ENCODE measurements around the gene MYCBP2. TPM values are rescaled to one million over a fixed set of nuclear protein-coding genes. Genes with fewer than 3 reads are reported as not detected.

Gene MYCBP2
- total RNA-seq, 2 experiments from 2014 or later, result 121 to 125 TPM

DNA sequence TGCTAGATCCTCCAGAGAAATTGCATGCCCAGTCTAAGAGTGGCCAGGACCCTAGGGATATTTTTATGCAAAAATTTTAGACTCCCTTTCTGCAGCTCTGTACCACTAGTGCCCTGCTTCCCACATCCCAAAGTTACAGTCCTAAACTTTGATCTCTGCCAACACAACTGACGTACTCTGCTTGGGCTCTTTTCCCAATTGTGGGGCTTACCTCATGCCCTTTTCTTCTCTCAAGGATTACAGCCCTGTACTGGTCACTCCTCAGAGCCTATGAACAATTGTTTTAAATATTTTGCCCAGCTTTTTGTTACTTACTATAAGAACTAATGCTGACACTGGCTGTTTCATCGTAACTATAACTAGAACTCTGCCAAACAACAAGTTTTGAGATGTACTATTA is 242.1 kb downstream of the MYCBP2 start:
- H3K9me3 ChIP-seq (ENCODE audit: low read length), result no peaks in the 10 kb centered on the region
- ChIA-PET CTCF (ENCODE audit: unreplicated experiment) (no interaction called here), POLR2A (interaction anchor here (0.9 to 1.0 kb wide), 2 partner anchors 10 to 14 kb away, joined by 3 read pairs; no protein-coding TSS in a partner anchor)
- BruUV-seq (replicated peaks), result no TSS peak
- H4K20me1 ChIP-seq (ENCODE audit: insufficient read depth, low read length), result no peaks in the 10 kb centered on the region
- peaks cover 92% of the 10 kb centered on the region for H3K36me3 ChIP-seq (ENCODE audit: insufficient read depth, low read length)
- no peak for TF ChIP-seq EZH2phosphoT487 (IDR thresholded peaks at IDR 0.05; ENCODE audit: borderline replicate concordance, low read depth, low read length)
- TF ChIP-seq, protein P1, sequence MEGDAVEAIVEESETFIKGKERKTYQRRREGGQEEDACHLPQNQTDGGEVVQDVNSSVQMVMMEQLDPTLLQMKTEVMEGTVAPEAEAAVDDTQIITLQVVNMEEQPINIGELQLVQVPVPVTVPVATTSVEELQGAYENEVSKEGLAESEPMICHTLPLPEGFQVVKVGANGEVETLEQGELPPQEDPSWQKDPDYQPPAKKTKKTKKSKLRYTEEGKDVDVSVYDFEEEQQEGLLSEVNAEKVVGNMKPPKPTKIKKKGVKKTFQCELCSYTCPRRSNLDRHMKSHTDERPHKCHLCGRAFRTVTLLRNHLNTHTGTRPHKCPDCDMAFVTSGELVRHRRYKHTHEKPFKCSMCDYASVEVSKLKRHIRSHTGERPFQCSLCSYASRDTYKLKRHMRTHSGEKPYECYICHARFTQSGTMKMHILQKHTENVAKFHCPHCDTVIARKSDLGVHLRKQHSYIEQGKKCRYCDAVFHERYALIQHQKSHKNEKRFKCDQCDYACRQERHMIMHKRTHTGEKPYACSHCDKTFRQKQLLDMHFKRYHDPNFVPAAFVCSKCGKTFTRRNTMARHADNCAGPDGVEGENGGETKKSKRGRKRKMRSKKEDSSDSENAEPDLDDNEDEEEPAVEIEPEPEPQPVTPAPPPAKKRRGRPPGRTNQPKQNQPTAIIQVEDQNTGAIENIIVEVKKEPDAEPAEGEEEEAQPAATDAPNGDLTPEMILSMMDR (conservative IDR thresholded peaks at IDR 0.05; ENCODE audit: low read length), result no peak
- H3K4me3 ChIP-seq (ENCODE audit: low read depth, low read length, poor library complexity, severe bottlenecking), result no peak overlapping the region
- no peak overlapping the region for H2AFZ ChIP-seq (ENCODE audit: low read length)
- no peaks in the 10 kb centered on the region for H3K9me2 ChIP-seq (ENCODE audit: insufficient read depth, low read length)
- H3K4me2 ChIP-seq (ENCODE audit: low read length), result no peak overlapping the region
- no peaks in the 10 kb centered on the region for H3K79me2 ChIP-seq (ENCODE audit: insufficient read depth, low read depth, low read length)
- no peak for DNase-seq (ENCODE audit: low spot score)
- intact Hi-C loops (cut with micrococcal nuclease; ENCODE audit: unreplicated experiment), result no loop called here
- no peaks in the 10 kb centered on the region for H3K4me1 ChIP-seq (ENCODE audit: insufficient read depth, low read length, poor library complexity, severe bottlenecking)
- no peak overlapping the region for H3K27ac ChIP-seq (ENCODE audit: low read depth, low read length, poor library complexity, severe bottlenecking)

DNA sequence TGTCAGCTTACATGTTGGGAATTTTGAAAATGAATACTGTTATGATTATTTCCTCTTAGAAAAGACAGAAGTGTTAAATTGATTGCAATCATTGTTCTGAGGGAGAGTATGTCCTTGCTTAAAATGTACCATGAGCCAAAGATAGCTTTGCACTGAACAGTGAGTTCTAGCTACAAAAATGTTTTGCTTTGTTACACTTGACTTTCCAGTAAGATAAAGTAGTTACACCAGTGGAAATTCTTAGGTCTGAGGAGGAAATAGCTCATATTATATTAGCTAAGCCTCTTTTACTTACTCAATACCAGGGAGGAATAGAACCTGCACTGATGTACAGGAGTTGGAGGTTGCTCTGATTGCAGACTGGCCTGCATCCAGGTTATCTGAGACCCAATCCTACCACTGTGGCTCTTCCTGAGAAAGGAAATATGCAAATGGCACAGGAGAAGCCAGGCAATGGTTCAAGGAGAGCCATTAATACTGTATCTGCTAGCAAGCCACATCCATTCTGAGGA is 246.9 kb downstream of the MYCBP2 start:
- BruUV-seq (replicated peaks), result no TSS peak
- peaks cover 100% of the 10 kb centered on the region for H3K36me3 ChIP-seq (ENCODE audit: insufficient read depth, low read length)

DNA sequence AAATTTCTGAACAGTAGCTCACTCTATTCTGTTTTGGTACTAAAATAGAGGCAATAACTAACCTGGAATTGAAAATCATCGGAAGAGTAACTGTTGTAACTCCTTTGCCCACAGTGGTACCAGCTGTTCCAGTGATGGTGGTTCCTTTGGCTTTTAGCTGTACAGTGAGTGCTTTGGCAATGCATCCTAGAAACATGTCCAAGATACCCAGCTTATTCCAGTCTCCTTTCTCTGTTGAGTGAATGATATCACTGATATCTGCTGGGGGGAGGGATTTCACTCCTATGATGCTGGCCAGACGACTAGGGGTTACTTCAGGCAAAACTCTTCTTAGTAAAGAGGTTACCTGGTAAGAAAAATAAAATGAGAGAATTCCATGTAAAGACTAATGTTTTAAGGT is 259.4 kb downstream of the MYCBP2 start:
- H3K79me2 ChIP-seq (ENCODE audit: insufficient read depth, low read depth, low read length), result no peaks in the 10 kb centered on the region
- ChIA-PET POLR2A (interaction anchor here (0.5 to 1.1 kb wide), 3 partner anchors 12 to 681 kb away, joined by 3 read pairs; no protein-coding TSS in a partner anchor), CTCF (ENCODE audit: unreplicated experiment) (no interaction called here)
- H3K4me2 ChIP-seq (ENCODE audit: low read length), result no peak overlapping the region
- H3K9me2 ChIP-seq (ENCODE audit: insufficient read depth, low read length), result no peaks in the 10 kb centered on the region
- no peaks in the 10 kb centered on the region for H4K20me1 ChIP-seq (ENCODE audit: insufficient read depth, low read length)
- TF ChIP-seq, protein P1 (conservative IDR thresholded peaks at IDR 0.05; ENCODE audit: low read length), result no peak
- TF ChIP-seq EZH2phosphoT487 (IDR thresholded peaks at IDR 0.05; ENCODE audit: borderline replicate concordance, low read depth, low read length), result no peak
- no peaks in the 10 kb centered on the region for H3K4me1 ChIP-seq (ENCODE audit: insufficient read depth, low read length, poor library complexity, severe bottlenecking)
- no TSS peak for BruUV-seq (replicated peaks)
- DNase-seq (ENCODE audit: low spot score), result no peak
- no peak overlapping the region for H3K4me3 ChIP-seq (ENCODE audit: low read depth, low read length, poor library complexity, severe bottlenecking)
- H2AFZ ChIP-seq (ENCODE audit: low read length), result no peak overlapping the region
- no peak overlapping the region for H3K27ac ChIP-seq (ENCODE audit: low read depth, low read length, poor library complexity, severe bottlenecking)
- peaks cover 79% of the 10 kb centered on the region for H3K36me3 ChIP-seq (ENCODE audit: insufficient read depth, low read length)
- no peaks in the 10 kb centered on the region for H3K9me3 ChIP-seq (ENCODE audit: low read length)
- intact Hi-C loops (cut with micrococcal nuclease; ENCODE audit: unreplicated experiment), result no loop called here

More for the DNA sequence above, 246.9 kb downstream of the MYCBP2 start:
- Histone ChIP-seq H3K27ac (ENCODE audit: low read depth, low read length, poor library complexity, severe bottlenecking) (no peak overlapping the region), H3K79me2 (ENCODE audit: insufficient read depth, low read depth, low read length) (no peaks in the 10 kb centered on the region), H3K4me1 (ENCODE audit: insufficient read depth, low read length, poor library complexity, severe bottlenecking) (no peaks in the 10 kb centered on the region), H3K4me3 (ENCODE audit: low read depth, low read length, poor library complexity, severe bottlenecking) (no peak overlapping the region), H3K9me3 (ENCODE audit: low read length) (no peaks in the 10 kb centered on the region), H3K4me2 (ENCODE audit: low read length) (no peak overlapping the region), H2AFZ (ENCODE audit: low read length) (no peak overlapping the region), H4K20me1 (ENCODE audit: insufficient read depth, low read length) (no peaks in the 10 kb centered on the region), H3K9me2 (ENCODE audit: insufficient read depth, low read length) (no peaks in the 10 kb centered on the region)
- TF ChIP-seq, protein P1 (conservative IDR thresholded peaks at IDR 0.05; ENCODE audit: low read length), result no peak
- no peak for TF ChIP-seq EZH2phosphoT487 (IDR thresholded peaks at IDR 0.05; ENCODE audit: borderline replicate concordance, low read depth, low read length)
- POLR2A ChIA-PET, result interaction anchor here (0.7 to 2.2 kb wide), 3 partner anchors 9 to 16 kb away, joined by 3 to 8 read pairs (median 4); no protein-coding TSS in a partner anchor
- intact Hi-C loops (cut with micrococcal nuclease; ENCODE audit: unreplicated experiment), result no loop called here
- no peak for DNase-seq (ENCODE audit: low spot score)
- CTCF ChIA-PET (ENCODE audit: unreplicated experiment), result no interaction called here

All from OCI-LY7 (cell line).